Measurements from ENCODE around the gene MAML3. TPM values are rescaled to one million over a fixed set of nuclear protein-coding genes. Genes with fewer than 3 reads are reported as not detected.

The MAML3 gene
- total RNA-seq, 1 donor from 2014 or later: 0.54 TPM

DNA sequence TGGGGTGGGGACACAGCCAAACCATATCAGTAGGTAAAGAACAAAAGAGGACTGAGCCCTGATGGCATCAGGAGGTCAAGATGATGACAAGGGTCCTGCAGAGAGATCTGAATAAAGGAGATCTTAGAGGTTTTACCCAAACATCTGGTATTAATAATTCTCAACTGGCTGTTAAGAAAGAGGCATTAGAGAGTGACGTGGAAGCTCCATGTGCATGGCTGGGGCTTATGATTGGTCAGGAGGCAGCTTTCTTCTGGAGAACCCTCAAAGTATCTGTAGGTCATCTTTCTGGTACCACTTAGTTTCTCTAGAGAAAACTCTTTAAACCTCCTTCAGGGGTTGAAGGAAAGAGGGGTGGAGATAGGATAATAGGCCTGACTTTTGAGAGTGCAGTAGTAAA is 469.6 kb downstream of the MAML3 start:
- Mint-ChIP-seq H3K9me3 (peaks cover 4% of the 10 kb centered on the region), H3K36me3 (ENCODE audit: low read depth) (peaks cover 58% of the 10 kb centered on the region), H3K27me3 (no peaks in the 10 kb centered on the region), H3K27ac (no peak overlapping the region), H3K4me3 (no peak overlapping the region), H3K4me1 (peaks cover 25% of the 10 kb centered on the region)
- intact Hi-C loops (cut with micrococcal nuclease): no loop called here
- no peak for DNase-seq

DNA sequence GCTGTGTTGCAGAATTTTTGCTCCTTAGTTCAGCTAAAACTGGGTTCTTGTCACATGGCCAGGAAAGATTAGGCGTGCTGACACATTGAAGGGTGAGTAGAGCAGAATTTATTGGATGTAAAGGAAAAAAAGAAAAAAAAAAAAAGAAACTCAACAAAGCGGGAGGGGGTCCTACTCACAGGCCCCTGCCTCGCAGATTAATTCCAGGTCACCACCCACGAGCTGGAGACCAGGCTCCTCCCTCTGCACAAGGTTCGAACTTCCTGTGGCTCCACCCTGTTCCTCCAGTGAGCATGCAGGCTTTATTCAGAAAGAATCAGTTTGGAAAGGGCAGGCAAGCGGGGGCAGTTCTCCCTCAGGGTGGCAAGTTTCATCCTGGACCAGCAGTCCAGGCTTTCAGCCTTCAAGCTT is 471.2 kb downstream of the MAML3 start:
- no peaks in the 10 kb centered on the region for H3K27me3 Mint-ChIP-seq
- H3K4me3 Mint-ChIP-seq: no peak overlapping the region
- H3K9me3 Mint-ChIP-seq: peaks cover 4% of the 10 kb centered on the region
- H3K4me1 Mint-ChIP-seq: peaks cover 24% of the 10 kb centered on the region
- no peak overlapping the region for H3K27ac Mint-ChIP-seq
- no peak for DNase-seq
- intact Hi-C loops (cut with micrococcal nuclease): no loop called here
- H3K36me3 Mint-ChIP-seq (ENCODE audit: low read depth): peaks cover 71% of the 10 kb centered on the region

DNA sequence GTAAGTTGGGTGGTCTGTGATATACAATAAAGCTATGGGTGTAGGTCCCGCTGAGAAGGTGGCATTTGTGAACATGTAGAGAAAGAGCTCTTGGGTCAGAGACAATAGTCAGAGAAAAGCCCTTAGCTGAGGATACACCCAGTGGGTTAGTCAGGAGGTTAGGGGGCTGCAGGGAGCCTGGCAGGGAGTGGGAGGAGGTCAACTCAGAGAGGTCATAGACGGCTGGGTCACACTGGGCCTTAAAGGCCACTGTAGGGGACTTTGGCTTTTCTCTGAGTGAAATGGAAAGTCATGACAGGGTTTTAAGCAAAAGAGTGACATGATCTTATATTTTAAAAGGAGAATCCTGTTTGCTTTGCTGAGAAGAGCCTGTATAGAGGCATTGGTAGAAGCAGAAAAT is 471.7 kb downstream of the MAML3 start:
- Mint-ChIP-seq H3K9me3 (peaks cover 4% of the 10 kb centered on the region), H3K27me3 (no peaks in the 10 kb centered on the region), H3K4me3 (no peak overlapping the region), H3K27ac (peak overlapping the region; percentile 22), H3K4me1 (peaks cover 24% of the 10 kb centered on the region), H3K36me3 (ENCODE audit: low read depth) (peaks cover 71% of the 10 kb centered on the region)
- intact Hi-C loops (cut with micrococcal nuclease): no loop called here
- DNase-seq: no peak

DNA sequence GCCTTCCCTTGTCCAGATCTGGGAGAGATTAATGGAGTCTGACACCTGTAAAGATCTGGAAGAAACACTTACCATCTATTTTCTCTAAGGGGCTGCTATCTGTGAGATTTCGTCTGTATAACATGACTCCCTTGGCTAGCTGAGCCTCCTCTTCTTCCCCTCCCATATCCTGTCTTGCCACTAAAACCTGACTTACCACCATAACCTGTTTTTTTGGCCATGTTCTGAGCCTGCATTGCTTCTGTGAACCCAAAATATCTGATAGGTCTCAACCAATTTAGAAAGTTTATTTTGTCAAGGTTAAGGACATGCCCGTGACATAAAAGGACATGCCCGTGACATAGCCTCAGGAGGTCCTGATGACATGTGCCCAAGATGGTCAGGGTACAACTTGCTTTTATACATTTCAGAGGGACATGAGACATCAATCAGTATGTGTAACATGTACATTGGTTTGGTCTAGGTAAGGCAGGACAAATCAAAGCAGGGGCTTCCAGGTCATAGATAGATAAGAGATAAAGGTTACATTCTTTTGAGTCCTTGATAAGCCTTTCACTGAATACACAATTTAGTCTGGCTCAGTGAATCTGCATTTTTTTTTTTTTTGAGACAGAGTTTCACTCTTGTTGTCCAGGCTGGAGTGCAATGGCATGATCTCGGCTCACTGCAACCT is 476.9 kb downstream of the MAML3 start:
- Mint-ChIP-seq H3K4me1 (peaks cover 11% of the 10 kb centered on the region), H3K9me3 (no peaks in the 10 kb centered on the region), H3K36me3 (ENCODE audit: low read depth) (peaks cover 40% of the 10 kb centered on the region), H3K27me3 (no peaks in the 10 kb centered on the region), H3K27ac (no peak overlapping the region), H3K4me3 (no peak overlapping the region)
- no peak for DNase-seq
- intact Hi-C loops (cut with micrococcal nuclease): no loop called here

DNA sequence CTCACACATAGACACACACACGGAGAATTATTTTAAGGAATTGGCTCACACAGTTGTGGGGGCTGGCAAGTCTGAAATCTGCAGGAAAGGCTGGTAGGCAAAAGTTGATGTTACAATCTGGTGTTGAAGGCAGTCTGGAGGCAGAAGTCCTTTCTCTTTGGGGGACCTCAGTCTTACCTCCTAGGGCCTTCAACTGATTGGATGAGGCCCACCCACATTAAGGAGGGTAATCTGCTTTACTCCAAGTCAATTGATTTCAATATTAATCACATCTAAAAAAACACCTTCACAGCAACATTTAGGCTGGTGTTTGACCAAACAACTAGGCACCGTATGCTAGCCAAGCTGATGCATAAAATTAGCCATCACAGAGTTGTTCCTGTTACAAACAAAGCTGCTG is 477.6 kb downstream of the MAML3 start:
- peaks cover 10% of the 10 kb centered on the region for H3K4me1 Mint-ChIP-seq
- no peak overlapping the region for H3K27ac Mint-ChIP-seq
- DNase-seq: no peak

DNA sequence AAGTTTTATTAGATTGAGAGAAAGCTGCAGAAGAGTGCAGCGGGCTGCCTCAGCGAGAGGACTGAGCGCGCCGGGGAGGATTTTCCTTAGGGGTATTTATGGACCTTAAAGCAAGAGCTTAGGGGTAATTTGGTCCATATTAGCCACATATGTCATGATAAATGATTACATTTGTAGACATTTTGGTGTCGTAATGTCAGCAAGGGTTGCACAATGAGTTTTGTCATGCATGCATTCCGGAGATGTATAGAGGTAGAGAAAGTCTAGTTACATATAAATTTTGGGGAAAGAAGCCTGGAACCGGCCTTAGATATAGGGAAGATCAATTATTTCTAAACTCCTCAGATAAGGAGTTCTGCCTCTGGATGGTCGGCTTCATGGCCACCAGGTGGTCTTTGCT is 478.3 kb downstream of the MAML3 start:
- Mint-ChIP-seq H3K27ac (no peak overlapping the region), H3K9me3 (no peaks in the 10 kb centered on the region), H3K4me1 (peaks cover 13% of the 10 kb centered on the region), H3K36me3 (ENCODE audit: low read depth) (peaks cover 33% of the 10 kb centered on the region), H3K4me3 (no peak overlapping the region), H3K27me3 (no peaks in the 10 kb centered on the region)
- DNase-seq: no peak
- intact Hi-C loops (cut with micrococcal nuclease): no loop called here

More for the DNA sequence above, 477.6 kb downstream of the MAML3 start:
- no peak overlapping the region for H3K4me3 Mint-ChIP-seq
- H3K9me3 Mint-ChIP-seq: no peaks in the 10 kb centered on the region
- intact Hi-C loops (cut with micrococcal nuclease): no loop called here
- peaks cover 38% of the 10 kb centered on the region for H3K36me3 Mint-ChIP-seq (ENCODE audit: low read depth)
- no peaks in the 10 kb centered on the region for H3K27me3 Mint-ChIP-seq

DNA sequence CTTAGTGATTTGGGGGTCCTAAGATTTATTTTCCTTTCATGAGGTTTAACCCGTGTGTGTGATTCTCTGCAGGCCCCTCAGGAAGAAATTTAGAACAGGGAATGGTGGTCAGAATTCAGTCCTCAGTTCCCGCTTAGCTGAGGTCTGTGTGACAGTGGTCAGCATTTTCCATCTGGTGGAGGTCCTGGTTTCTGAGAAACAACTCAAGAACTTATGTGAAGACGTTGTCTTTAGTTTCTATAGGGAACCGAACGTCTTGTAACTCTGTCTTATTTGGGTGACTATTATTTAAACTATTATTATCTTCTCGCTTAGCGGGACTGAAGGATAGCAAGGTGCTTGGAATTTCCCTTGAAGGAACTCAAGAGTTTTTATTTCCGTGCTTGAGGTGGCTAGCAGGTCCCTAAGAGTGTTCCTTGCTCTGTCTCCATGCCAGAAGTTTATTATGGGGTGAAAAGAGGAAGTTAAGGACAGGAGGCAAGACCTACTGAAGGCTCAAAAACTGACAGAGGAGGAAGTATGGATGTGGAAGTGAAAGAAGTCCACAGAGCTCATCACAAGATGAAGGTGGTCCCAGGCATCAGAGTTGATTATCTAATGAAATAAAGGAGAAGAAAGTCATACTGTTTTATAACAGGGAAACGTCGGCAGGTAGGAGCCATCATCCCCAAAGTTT is 479.0 kb downstream of the MAML3 start:
- intact Hi-C loops (cut with micrococcal nuclease): no loop called here
- no peak for DNase-seq
- Mint-ChIP-seq H3K4me3 (no peak overlapping the region), H3K4me1 (peaks cover 13% of the 10 kb centered on the region), H3K36me3 (ENCODE audit: low read depth) (peaks cover 27% of the 10 kb centered on the region), H3K27ac (no peak overlapping the region), H3K9me3 (no peaks in the 10 kb centered on the region), H3K27me3 (no peaks in the 10 kb centered on the region)

DNA sequence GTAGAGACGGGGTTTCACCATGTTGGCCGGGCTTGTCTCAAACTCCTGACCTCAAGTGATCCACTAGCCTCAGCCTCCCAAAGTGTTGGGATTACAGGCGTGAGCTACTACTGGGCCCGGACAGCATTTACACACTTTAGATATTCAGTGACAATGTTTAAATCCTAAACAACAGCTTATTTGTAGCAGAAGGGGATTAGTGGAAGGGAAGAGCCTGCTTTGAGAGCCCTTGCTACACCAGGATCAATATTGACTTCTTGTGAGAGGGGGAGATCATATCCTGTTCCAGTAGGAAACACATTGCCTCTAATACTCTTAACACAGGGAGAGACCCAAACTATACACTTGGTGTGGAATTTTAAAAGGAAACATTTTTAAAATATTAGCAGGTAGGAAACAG is 481.3 kb downstream of the MAML3 start:
- peaks cover 27% of the 10 kb centered on the region for H3K4me1 Mint-ChIP-seq
- no peaks in the 10 kb centered on the region for H3K9me3 Mint-ChIP-seq
- no peak overlapping the region for H3K27ac Mint-ChIP-seq
- H3K36me3 Mint-ChIP-seq (ENCODE audit: low read depth): peaks cover 12% of the 10 kb centered on the region
- intact Hi-C loops (cut with micrococcal nuclease): no loop called here
- DNase-seq: no peak
- H3K27me3 Mint-ChIP-seq: no peaks in the 10 kb centered on the region
- no peak overlapping the region for H3K4me3 Mint-ChIP-seq

DNA sequence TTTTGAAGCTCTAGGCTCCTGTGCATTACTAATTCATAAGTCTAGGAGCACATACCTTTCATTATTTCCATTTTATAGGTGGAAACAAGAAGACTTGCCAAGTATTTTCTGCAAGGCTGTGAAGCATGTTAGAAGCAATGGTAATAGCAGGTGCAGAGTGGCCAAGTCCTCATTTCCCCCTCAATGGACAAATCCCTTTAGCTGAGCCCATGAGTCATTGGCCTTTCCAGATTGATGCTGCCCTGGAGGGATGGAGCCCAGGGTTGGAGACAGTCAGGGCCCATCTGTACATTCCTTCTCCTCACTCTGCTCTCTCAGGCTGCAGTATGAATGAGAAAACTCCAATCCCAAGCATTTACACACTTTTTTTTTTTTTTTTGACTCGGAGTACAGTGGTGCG is 481.8 kb downstream of the MAML3 start:
- DNase-seq: no peak
- no peak overlapping the region for H3K4me3 Mint-ChIP-seq
- peaks cover 32% of the 10 kb centered on the region for H3K4me1 Mint-ChIP-seq
- H3K9me3 Mint-ChIP-seq: no peaks in the 10 kb centered on the region
- H3K27ac Mint-ChIP-seq: no peak overlapping the region
- peaks cover 12% of the 10 kb centered on the region for H3K36me3 Mint-ChIP-seq (ENCODE audit: low read depth)
- intact Hi-C loops (cut with micrococcal nuclease): no loop called here
- H3K27me3 Mint-ChIP-seq: no peaks in the 10 kb centered on the region

DNA sequence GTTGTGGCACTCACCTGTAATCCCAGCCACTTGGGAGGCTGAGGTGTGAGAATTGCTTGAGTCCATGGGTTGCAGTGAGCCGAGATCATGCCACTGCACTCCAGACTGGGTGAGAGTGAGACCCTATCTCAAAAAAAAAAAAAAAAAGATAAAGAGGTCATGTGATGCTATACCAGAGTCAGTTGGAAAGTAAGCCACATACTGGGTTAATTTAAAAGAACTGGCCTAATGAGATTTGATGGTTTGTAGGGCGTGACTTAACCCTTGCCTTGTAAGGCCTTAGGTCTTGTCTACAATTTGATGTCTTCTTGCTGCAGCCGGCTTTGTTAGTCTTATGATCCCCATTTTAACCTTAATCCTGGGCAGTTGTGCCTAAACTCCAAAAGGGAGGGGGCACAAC is 483.2 kb downstream of the MAML3 start:
- Mint-ChIP-seq H3K27ac (no peak overlapping the region), H3K27me3 (no peaks in the 10 kb centered on the region), H3K9me3 (no peaks in the 10 kb centered on the region), H3K36me3 (ENCODE audit: low read depth) (peaks cover 17% of the 10 kb centered on the region), H3K4me3 (no peak overlapping the region), H3K4me1 (peaks cover 36% of the 10 kb centered on the region)
- intact Hi-C loops (cut with micrococcal nuclease): no loop called here
- DNase-seq: no peak

DNA sequence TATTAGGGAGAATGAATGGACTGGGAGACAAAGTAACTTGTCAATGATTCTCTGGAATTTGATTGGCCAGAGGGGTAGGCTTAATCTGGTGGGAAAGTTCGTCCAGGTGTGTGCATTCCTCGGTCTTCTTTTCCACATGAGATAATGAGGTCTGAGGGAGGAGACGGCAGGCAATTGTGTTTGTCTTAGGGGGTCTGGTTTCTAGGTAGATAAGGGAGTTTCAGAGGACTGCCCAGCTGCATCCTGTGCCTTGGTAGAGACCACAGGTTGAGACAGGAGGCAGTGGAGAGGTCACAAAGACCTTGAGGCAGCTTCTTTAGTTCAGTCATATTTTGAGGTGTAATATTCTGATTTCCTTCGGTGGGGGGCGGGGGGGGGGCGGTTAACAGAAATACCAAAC is 484.1 kb downstream of the MAML3 start:
- H3K36me3 Mint-ChIP-seq (ENCODE audit: low read depth): peaks cover 10% of the 10 kb centered on the region
- intact Hi-C loops (cut with micrococcal nuclease): loop anchor here (5.0 kb wide), 1 partner anchor 852 kb away; the partner anchor contains the start of gene ELMOD2
- DNase-seq: no peak
- peaks cover 38% of the 10 kb centered on the region for H3K4me1 Mint-ChIP-seq
- H3K4me3 Mint-ChIP-seq: no peak overlapping the region
- H3K27ac Mint-ChIP-seq: no peak overlapping the region
- no peaks in the 10 kb centered on the region for H3K27me3 Mint-ChIP-seq
- H3K9me3 Mint-ChIP-seq: no peaks in the 10 kb centered on the region

DNA sequence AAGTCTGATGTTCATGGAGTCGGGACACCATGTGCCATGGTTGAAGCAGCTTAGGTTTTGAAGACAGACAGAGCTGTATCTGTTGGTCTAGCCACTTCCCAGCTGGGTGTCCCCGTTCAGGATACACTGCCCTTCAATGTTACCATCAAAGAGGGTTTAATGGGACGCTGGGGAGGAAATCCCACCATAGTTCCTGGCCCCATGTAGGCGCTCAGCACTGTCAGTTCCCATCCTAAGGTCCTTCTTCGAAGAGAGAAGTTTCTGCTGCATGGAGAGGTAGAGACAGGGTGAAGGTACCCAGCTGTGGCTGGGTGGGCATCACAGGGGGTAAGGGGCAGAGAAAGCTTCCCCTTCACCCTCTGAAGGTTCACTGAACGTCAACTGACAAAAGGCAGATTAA is 484.6 kb downstream of the MAML3 start:
- H3K4me3 Mint-ChIP-seq: no peak overlapping the region
- H3K27ac Mint-ChIP-seq: no peak overlapping the region
- DNase-seq: no peak
- no peaks in the 10 kb centered on the region for H3K9me3 Mint-ChIP-seq
- peaks cover 10% of the 10 kb centered on the region for H3K36me3 Mint-ChIP-seq (ENCODE audit: low read depth)
- peaks cover 38% of the 10 kb centered on the region for H3K4me1 Mint-ChIP-seq
- no peaks in the 10 kb centered on the region for H3K27me3 Mint-ChIP-seq
- intact Hi-C loops (cut with micrococcal nuclease): loop anchor here (5.0 kb wide), 1 partner anchor 853 kb away; the partner anchor contains the start of gene ELMOD2

DNA sequence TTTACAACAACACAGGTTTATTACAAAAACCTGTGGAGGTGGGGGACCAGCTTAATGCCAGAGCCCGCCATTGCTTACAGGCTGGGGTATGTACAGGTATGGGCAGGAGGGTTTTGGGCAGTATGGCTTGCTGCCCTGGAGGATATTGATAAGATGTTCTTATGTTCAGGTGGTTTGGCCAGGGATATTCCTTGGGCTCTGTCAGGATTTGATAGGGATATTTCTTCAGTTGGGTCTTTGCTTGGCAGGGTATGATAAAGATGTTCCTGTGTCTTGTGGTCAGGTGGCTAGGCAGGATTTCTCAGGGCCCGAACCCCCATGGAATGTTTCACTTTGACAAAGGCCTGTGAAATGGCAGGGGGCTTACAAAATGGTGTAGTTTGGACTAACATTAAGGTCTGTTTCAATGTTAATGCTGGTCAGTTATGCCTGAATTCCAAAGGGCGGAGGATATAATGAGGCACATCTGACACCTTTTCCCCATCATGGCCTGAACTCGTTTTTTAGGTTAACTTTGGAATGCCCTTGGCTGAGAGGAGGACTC is 485.3 kb downstream of the MAML3 start:
- peaks cover 10% of the 10 kb centered on the region for H3K36me3 Mint-ChIP-seq (ENCODE audit: low read depth)
- H3K27me3 Mint-ChIP-seq: no peaks in the 10 kb centered on the region
- no peak overlapping the region for H3K4me3 Mint-ChIP-seq
- intact Hi-C loops (cut with micrococcal nuclease): loop anchor here (5.0 kb wide), 1 partner anchor 854 kb away; the partner anchor contains the start of gene ELMOD2
- DNase-seq: no peak
- no peak overlapping the region for H3K27ac Mint-ChIP-seq
- H3K9me3 Mint-ChIP-seq: no peaks in the 10 kb centered on the region
- H3K4me1 Mint-ChIP-seq: peaks cover 38% of the 10 kb centered on the region

DNA sequence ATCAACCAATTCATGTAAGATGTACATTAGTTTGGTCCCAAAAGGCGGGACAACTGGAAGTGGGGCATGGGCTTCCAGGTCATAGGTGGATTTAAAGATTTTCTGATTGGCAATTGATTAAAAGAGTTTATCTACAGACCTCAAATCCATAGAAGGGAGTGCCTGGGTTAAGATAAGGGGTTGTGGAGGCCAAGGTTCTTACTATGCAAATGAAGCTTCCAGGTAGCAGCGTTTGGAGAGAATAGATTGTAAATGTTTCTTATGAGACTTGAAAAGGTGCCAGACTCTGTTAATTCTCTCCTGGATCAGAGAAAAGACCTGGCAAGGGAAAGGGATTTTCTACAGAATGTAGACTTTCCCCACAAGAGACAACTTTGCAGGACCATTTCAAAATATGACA is 485.9 kb downstream of the MAML3 start:
- Mint-ChIP-seq H3K27me3 (no peaks in the 10 kb centered on the region), H3K36me3 (ENCODE audit: low read depth) (peaks cover 10% of the 10 kb centered on the region), H3K4me3 (no peak overlapping the region), H3K4me1 (peaks cover 38% of the 10 kb centered on the region), H3K27ac (no peak overlapping the region), H3K9me3 (no peaks in the 10 kb centered on the region)
- DNase-seq: no peak
- intact Hi-C loops (cut with micrococcal nuclease): loop anchor here (5.0 kb wide), 1 partner anchor 854 kb away; the partner anchor contains the start of gene ELMOD2

Measured in activated CD4-positive, alpha-beta T cell treated with anti-CD3 and anti-CD28 coated beads, Interleukin-2, amount 10 ng/mL, durations not matched to agents 24 days and 14 days (primary cell).